Amygdala (tissue), 56 donors: ENCODE results near the gene DNAJB2.

Source experiments
- DNase-seq, 56 donors: peaks; one replicate each; lab custom pipeline; 2025; lab: John Stamatoyannopoulos, UW

DNAJB2 gene

GRCh38 chr2:219334076-219334475 is 54.9 kb downstream of the DNAJB2 start:
- DNase-seq = no peak

- DNase-seq = peak in 3 of 56 donors; percentile 4 to 36 (median 32)
These were observed 56.2 kb downstream of the DNAJB2 start for GRCh38 chr2:219335373-219335786.
